SK-N-SH (cell line): Measurements from ENCODE around the gene RNF212B. TPM values are rescaled to one million over a fixed set of nuclear protein-coding genes. Genes with fewer than 3 reads are reported as not detected.

Source experiments
- CTCF ChIA-PET: fragments of 300-600, 350-600 bp; formaldehyde crosslinking; extraction: SDS; loops from one replicate; lab custom pipeline; 2021; lab: Yijun Ruan, JAX
- POLR2A ChIA-PET: fragments of 350-600 bp; sonication (Branson Sonifier 250); formaldehyde crosslinking; extraction: SDS; loops from one replicate; lab custom pipeline; 2020; ENCODE audit warnings: antibody characterized with exemption, inconsistent platforms; lab: Yijun Ruan, JAX
- DNase-seq: peaks from one replicate; pipeline ENCODE4 v3.0.0; 2012
- H2AFZ ChIP-seq: fragments of 200-600 bp; sonication (generic); 2 replicates; pipeline ENCODE4 v1.8.1; 2016; ENCODE audit warnings: antibody characterized with exemption, mild to moderate bottlenecking, low read depth
- H3F3A ChIP-seq: fragments of 200-600 bp; sonication (generic); replicated peaks from 2 replicates; pipeline ENCODE3; 2016; ENCODE audit warnings: antibody characterized with exemption, mild to moderate bottlenecking; ENCODE audit not compliant: insufficient read depth
- H3K27ac ChIP-seq, 2 experiments: fragments of 200-500 bp in 1 of 2; fragments of 200-600 bp in 1 of 2; sonication (Bioruptor generic) in 1 of 2; sonication (generic), shearing (Covaris generic) in 1 of 2; 2 replicates each; pipeline versions ENCODE4 v1.5.1 to v1.6.1; 2014 to 2016; ENCODE audit warnings: low read depth in 2 of 2, inconsistent platforms in 1 of 2, low read length in 1 of 2, mild to moderate bottlenecking in 1 of 2, mixed read lengths in 1 of 2
- H3K27me3 ChIP-seq: fragments of 200-600 bp; sonication (generic), shearing (Covaris generic); 2 replicates; pipeline ENCODE4 v1.6.1; 2016; ENCODE audit warnings: mixed run types; ENCODE audit not compliant: insufficient read depth
- H3K36me3 ChIP-seq, 2 experiments: fragments of 200-500 bp in 1 of 2; fragments of 200-600 bp in 1 of 2; sonication (Bioruptor generic) in 1 of 2; sonication (generic) in 1 of 2; replicated peaks in 1 of 2; 2 replicates each; pipeline versions ENCODE3 to v1.5.1; 2014 to 2016; ENCODE audit warnings: low read length in 1 of 2, mild to moderate bottlenecking in 1 of 2; ENCODE audit not compliant: insufficient read depth in 2 of 2, control insufficient read depth in 1 of 2
- H3K4me1 ChIP-seq, 2 experiments: fragments of 200-500 bp in 1 of 2; fragments of 200-600 bp in 1 of 2; sonication (Bioruptor generic) in 1 of 2; sonication (generic), shearing (Covaris generic) in 1 of 2; 2 replicates each; pipeline versions ENCODE4 v1.5.1 to v1.6.1; 2014 to 2016; ENCODE audit warnings: low read depth in 1 of 2, low read length in 1 of 2, mixed run types in 1 of 2; ENCODE audit not compliant: insufficient read depth in 2 of 2, control insufficient read depth in 1 of 2
- H3K4me2 ChIP-seq: fragments of 200-600 bp; sonication (generic), shearing (Covaris generic); 2 replicates; pipeline ENCODE4 v1.6.1; 2017; ENCODE audit warnings: mixed run types
- H3K4me3 ChIP-seq, 2 experiments: fragments of 200-500 bp in 1 of 2; fragments of 200-600 bp in 1 of 2; sonication (Bioruptor generic) in 1 of 2; sonication (generic), shearing (Covaris generic) in 1 of 2; 2 replicates each; pipeline versions ENCODE4 v1.5.1 to v1.8.1; 2014 to 2016; ENCODE audit warnings: low read depth in 2 of 2, inconsistent platforms in 1 of 2, low read length in 1 of 2, mild to moderate bottlenecking in 1 of 2, mixed read lengths in 1 of 2, moderate library complexity in 1 of 2
- H3K79me2 ChIP-seq: fragments of 200-600 bp; sonication (generic); 2 replicates; pipeline ENCODE4 v1.8.1; 2017; ENCODE audit warnings: mild to moderate bottlenecking; ENCODE audit not compliant: insufficient read depth
- H3K9ac ChIP-seq: fragments of 200-600 bp; sonication (generic); 2 replicates; pipeline ENCODE4 v1.6.1; 2017; ENCODE audit warnings: mixed run types
- H3K9me2 ChIP-seq: fragments of 200-600 bp; sonication (generic); 2 replicates; pipeline ENCODE4 v1.6.1; 2017; ENCODE audit warnings: mixed run types
- H3K9me3 ChIP-seq: fragments of 200-600 bp; sonication (generic); 2 replicates; pipeline ENCODE4 v1.6.1; 2017; ENCODE audit warnings: mixed run types, mild to moderate bottlenecking, moderate library complexity
- H4K20me1 ChIP-seq: fragments of 200-600 bp; sonication (generic); 2 replicates; pipeline ENCODE4 v1.6.1; 2017; ENCODE audit warnings: mild to moderate bottlenecking, mixed run types; ENCODE audit not compliant: insufficient read depth
- CHD2 ChIP-seq: fragments of 150-350 bp; IDR thresholded peaks from 2 replicates; pipeline ENCODE4 v1.6.1; 2018; ENCODE audit warnings: low read length; ENCODE audit not compliant: partially characterized antibody
- EP300 ChIP-seq, 2 experiments: IDR thresholded peaks; 2 replicates each; pipeline versions ENCODE4 v1.4.0 to v1.6.1; 2012; ENCODE audit warnings: borderline replicate concordance in 1 of 2, low read depth in 1 of 2, low read length in 1 of 2
- EZH2phosphoT487 ChIP-seq: fragments of 200-600 bp; sonication (generic); IDR thresholded peaks from 2 replicates; pipeline ENCODE4 v1.6.1; 2017; ENCODE audit warnings: low read depth, mixed run types, mild to moderate bottlenecking, antibody characterized with exemption, moderate library complexity, borderline replicate concordance
- FOXJ3 ChIP-seq: sonication (generic); formaldehyde crosslinking; IDR thresholded peaks from 2 replicates; pipeline ENCODE4 v1.5.1; 2020; ENCODE audit warnings: mild to moderate bottlenecking, missing genetic modification reagents
- FOXM1 ChIP-seq: IDR thresholded peaks from 2 replicates; pipeline ENCODE4 v1.4.0; 2012; ENCODE audit warnings: low read depth, mild to moderate bottlenecking
- GATA2 ChIP-seq: sonication (generic); formaldehyde crosslinking; IDR thresholded peaks from 2 replicates; pipeline ENCODE4 v1.5.0; 2020; ENCODE audit warnings: mild to moderate bottlenecking, missing genetic modification reagents
- JUND ChIP-seq: IDR thresholded peaks from 2 replicates; pipeline ENCODE4 v1.4.0; 2012
- MEF2A ChIP-seq: IDR thresholded peaks from 2 replicates; pipeline ENCODE4 v1.4.0; 2012; ENCODE audit warnings: low read depth, borderline replicate concordance
- NFIC ChIP-seq: IDR thresholded peaks from 2 replicates; pipeline ENCODE4 v1.4.0; 2012; ENCODE audit warnings: borderline replicate concordance
- POLR2AphosphoS5 ChIP-seq: IDR thresholded peaks from 2 replicates; pipeline ENCODE4 v1.6.1; 2012; ENCODE audit warnings: low read depth, low read length
- RCOR1 ChIP-seq: fragments of 150-350 bp; IDR thresholded peaks from 2 replicates; pipeline ENCODE4 v1.6.1; 2017; ENCODE audit warnings: antibody characterized with exemption, low read length
- RXRA ChIP-seq: IDR thresholded peaks from 2 replicates; pipeline ENCODE4 v1.4.0; 2012; ENCODE audit warnings: low read depth, mild to moderate bottlenecking, borderline replicate concordance
- SIN3A ChIP-seq: IDR thresholded peaks from 2 replicates; pipeline ENCODE4 v1.6.1; 2012; ENCODE audit warnings: low read depth, mild to moderate bottlenecking, low read length, moderate library complexity, borderline replicate concordance
- SMC3 ChIP-seq: IDR thresholded peaks from 2 replicates; pipeline ENCODE4 v1.6.1; 2012; ENCODE audit warnings: low read depth, low read length, improper control_type of control experiment
- TAF1 ChIP-seq: IDR thresholded peaks from 2 replicates; pipeline ENCODE4 v1.6.1; 2012; ENCODE audit warnings: low read depth, mild to moderate bottlenecking, low read length, moderate library complexity, borderline replicate concordance
- TEAD4 ChIP-seq: IDR thresholded peaks from 2 replicates; pipeline ENCODE4 v1.4.0; 2012; ENCODE audit warnings: mild to moderate bottlenecking, borderline replicate concordance; ENCODE audit not compliant: insufficient read depth
- YY1 ChIP-seq: IDR thresholded peaks from 2 replicates; pipeline ENCODE4 v1.4.0; 2012; ENCODE audit warnings: low read depth, mild to moderate bottlenecking
- WGBS: methylation state at CpG from one replicate; pipeline ENCODE4 v1.1.6; 2017; ENCODE audit warnings: low lambda C conversion rate; 5-methylcytosine and 5-hydroxymethylcytosine counted together
- polyA plus RNA-seq, 3 experiments: library from polyadenylated mRNA; depleted of rRNA; stranded (reverse); fragments of >200 nt; gene quantifications; 2 replicates each; pipeline ENCODE4 v1.2.3, GENCODE V29; 2012
- TF ChIP-seq, protein P1 (sequence below): fragments of 150-350 bp; IDR thresholded peaks from 2 replicates; pipeline ENCODE4 v1.6.1; 2017; ENCODE audit warnings: antibody characterized with exemption, low read length, low read depth, borderline replicate concordance
- TF ChIP-seq, protein P2 (sequence below): fragments of 150-350 bp; IDR thresholded peaks from 2 replicates; pipeline ENCODE4 v1.6.1; 2016; ENCODE audit warnings: mild to moderate bottlenecking, low read depth, low read length
- TF ChIP-seq, protein P3 (sequence below): IDR thresholded peaks from 2 replicates; pipeline ENCODE4; 2012

The RNF212B gene
- polyA plus RNA-seq, 1 of the 3 experiments (the other 2 are of a cell fraction) = not detected

DNA sequence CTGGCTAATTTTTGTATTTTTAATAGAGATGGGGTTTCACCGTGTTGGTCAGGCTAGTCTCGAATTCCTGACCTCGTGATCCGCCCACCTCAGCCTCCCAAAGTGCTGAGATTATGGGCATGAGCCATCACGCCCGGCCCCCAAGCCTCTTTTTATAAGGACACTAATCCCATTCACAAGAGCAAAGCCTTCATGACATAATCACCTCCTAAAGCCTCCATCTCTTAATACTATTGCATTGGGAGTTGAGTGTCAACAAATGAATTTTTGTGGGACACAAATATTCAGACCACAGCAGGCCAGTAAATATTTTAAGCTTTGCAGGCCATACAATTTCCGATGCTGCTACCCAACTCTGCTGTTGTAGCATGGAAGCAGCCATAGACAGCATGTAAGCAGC, 10.9 kb downstream of the RNF212B start:
- CTCF ChIA-PET = no interaction called here
- Histone ChIP-seq H3K9ac (no peak overlapping the region), H2AFZ (no peak overlapping the region), H3K4me1 (no peaks in the 10 kb centered on the region), H3K9me2 (no peaks in the 10 kb centered on the region), H3K9me3 (no peaks in the 10 kb centered on the region), H3K27me3 (peaks cover 35% of the 10 kb centered on the region; the same call in 1 of the 2 replicates), H3K36me3 (no peaks in the 10 kb centered on the region), H3K4me2 (no peak overlapping the region), H3F3A (no peaks in the 10 kb centered on the region), H3K79me2 (no peaks in the 10 kb centered on the region), H3K27ac (no peak overlapping the region), H4K20me1 (no peaks in the 10 kb centered on the region), H3K4me3 (no peak overlapping the region)
- TF ChIP-seq EP300 (IDR thresholded peaks at IDR 0.05; ENCODE audit: borderline replicate concordance in 1 of 2, low read depth in 1 of 2, low read length in 1 of 2) = no peak
- no peak for TF ChIP-seq RXRA
- no peak for TF ChIP-seq CHD2
- TF ChIP-seq SMC3 = no peak
- no peak for TF ChIP-seq RCOR1
- TF ChIP-seq FOXM1 = no peak
- POLR2A ChIA-PET = no interaction called here
- DNase-seq = no peak
- WGBS = 30% methylated on average over 7 of the region's 7 CpGs

GRCh38 chr14:23249824-23250223, 12.1 kb downstream of the RNF212B start:
- 38% methylated on average over 6 of the region's 6 CpGs for WGBS
- POLR2A ChIA-PET = no interaction called here

More at GRCh38 chr14:23249824-23250223, 12.1 kb downstream of the RNF212B start:
- H3F3A ChIP-seq = no peaks in the 10 kb centered on the region
- H3K4me3 ChIP-seq = no peak overlapping the region
- CTCF ChIA-PET = interaction anchor here (1.2 kb wide), 1 partner anchor 45 kb away, joined by 3 read pairs; no protein-coding TSS in a partner anchor
- H4K20me1 ChIP-seq = no peaks in the 10 kb centered on the region
- no peaks in the 10 kb centered on the region for H3K36me3 ChIP-seq
- H3K9me3 ChIP-seq = no peaks in the 10 kb centered on the region
- no peaks in the 10 kb centered on the region for H3K79me2 ChIP-seq
- H3K9me2 ChIP-seq = no peaks in the 10 kb centered on the region
- no peak for DNase-seq
- TF ChIP-seq YY1 (no peak), TEAD4 (no peak), SIN3A (no peak), MEF2A (no peak), EZH2phosphoT487 (no peak), RXRA (no peak), POLR2AphosphoS5 (no peak), EP300 (IDR thresholded peaks at IDR 0.05; ENCODE audit: borderline replicate concordance in 1 of 2, low read depth in 1 of 2, low read length in 1 of 2) (no peak), GATA2 (CRISPR knock-in tag) (no peak), NFIC (no peak), TAF1 (no peak), JUND (no peak), FOXJ3 (CRISPR knock-in tag) (no peak)
- TF ChIP-seq, protein P1, sequence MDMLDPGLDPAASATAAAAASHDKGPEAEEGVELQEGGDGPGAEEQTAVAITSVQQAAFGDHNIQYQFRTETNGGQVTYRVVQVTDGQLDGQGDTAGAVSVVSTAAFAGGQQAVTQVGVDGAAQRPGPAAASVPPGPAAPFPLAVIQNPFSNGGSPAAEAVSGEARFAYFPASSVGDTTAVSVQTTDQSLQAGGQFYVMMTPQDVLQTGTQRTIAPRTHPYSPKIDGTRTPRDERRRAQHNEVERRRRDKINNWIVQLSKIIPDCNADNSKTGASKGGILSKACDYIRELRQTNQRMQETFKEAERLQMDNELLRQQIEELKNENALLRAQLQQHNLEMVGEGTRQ = no peak
- TF ChIP-seq, protein P2, sequence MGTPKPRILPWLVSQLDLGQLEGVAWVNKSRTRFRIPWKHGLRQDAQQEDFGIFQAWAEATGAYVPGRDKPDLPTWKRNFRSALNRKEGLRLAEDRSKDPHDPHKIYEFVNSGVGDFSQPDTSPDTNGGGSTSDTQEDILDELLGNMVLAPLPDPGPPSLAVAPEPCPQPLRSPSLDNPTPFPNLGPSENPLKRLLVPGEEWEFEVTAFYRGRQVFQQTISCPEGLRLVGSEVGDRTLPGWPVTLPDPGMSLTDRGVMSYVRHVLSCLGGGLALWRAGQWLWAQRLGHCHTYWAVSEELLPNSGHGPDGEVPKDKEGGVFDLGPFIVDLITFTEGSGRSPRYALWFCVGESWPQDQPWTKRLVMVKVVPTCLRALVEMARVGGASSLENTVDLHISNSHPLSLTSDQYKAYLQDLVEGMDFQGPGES = no peak
- TF ChIP-seq, protein P3, sequence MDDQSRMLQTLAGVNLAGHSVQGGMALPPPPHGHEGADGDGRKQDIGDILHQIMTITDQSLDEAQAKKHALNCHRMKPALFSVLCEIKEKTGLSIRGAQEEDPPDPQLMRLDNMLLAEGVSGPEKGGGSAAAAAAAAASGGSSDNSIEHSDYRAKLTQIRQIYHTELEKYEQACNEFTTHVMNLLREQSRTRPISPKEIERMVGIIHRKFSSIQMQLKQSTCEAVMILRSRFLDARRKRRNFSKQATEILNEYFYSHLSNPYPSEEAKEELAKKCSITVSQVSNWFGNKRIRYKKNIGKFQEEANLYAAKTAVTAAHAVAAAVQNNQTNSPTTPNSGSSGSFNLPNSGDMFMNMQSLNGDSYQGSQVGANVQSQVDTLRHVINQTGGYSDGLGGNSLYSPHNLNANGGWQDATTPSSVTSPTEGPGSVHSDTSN = no peak
- TF ChIP-seq, all 33 proteins: peak for 0
- Histone ChIP-seq H3K27ac (no peak overlapping the region), H3K4me2 (no peak overlapping the region), H3K27me3 (peaks cover 42% of the 10 kb centered on the region; the same call in 1 of the 2 replicates), H2AFZ (no peak overlapping the region), H3K9ac (no peak overlapping the region), H3K4me1 (no peaks in the 10 kb centered on the region)
